MM.1S (cell line): Measurements from ENCODE around the gene POLA2.

Experiments
- CTCF ChIP-seq: fragments of 300-600 bp; sonication (generic); IDR thresholded peaks from 2 replicates; pipeline ENCODE4 v1.5.1; 2016; ENCODE audit warnings: antibody characterized with exemption, low read length, mixed read lengths
- EZH2 ChIP-seq: fragments of 300-600 bp; sonication (generic); optimal IDR thresholded peaks from 2 replicates; pipeline ENCODE3; 2017; ENCODE audit warnings: low read depth, mild to moderate bottlenecking, antibody characterized with exemption, low read length, mixed read lengths

GRCh38 chr11:65304613-65305012 lies 42.9 kb downstream of the POLA2 start:
- TF ChIP-seq CTCF, result no peak
- no peak for TF ChIP-seq EZH2
